Left ventricle myocardium inferior (tissue), 1 donor: ENCODE data around the gene CAMK4. TPM values are rescaled to one million over a fixed set of nuclear protein-coding genes. Genes with fewer than 3 reads are reported as not detected.
A peak's percentile ranks its signal among the peaks of the same experiment; 100 is the strongest.

Source experiments
- DNase-seq: peaks from one replicate; pipeline ENCODE4 v3.0.0-alpha.2; 2020
- H3K27ac ChIP-seq: fragments of 200-600 bp; replicated peaks from 2 replicates; pipeline ENCODE4 v1.8.0; 2021
- H3K27me3 ChIP-seq: fragments of 200-600 bp; 2 replicates; pipeline ENCODE4 v1.8.0; 2021; ENCODE audit warnings: low read depth
- H3K36me3 ChIP-seq: fragments of 200-600 bp; 2 replicates; pipeline ENCODE4 v1.8.0; 2021
- H3K4me1 ChIP-seq: fragments of 200-600 bp; 2 replicates; pipeline ENCODE4 v1.8.0; 2021
- H3K4me3 ChIP-seq: fragments of 200-600 bp; 2 replicates; pipeline ENCODE4 v1.8.0; 2021; ENCODE audit warnings: mild to moderate bottlenecking, moderate library complexity
- H3K9me3 ChIP-seq: fragments of 200-600 bp; replicated peaks from 2 replicates; pipeline ENCODE4 v1.8.0; 2021
- intact Hi-C: fragments of 100-400 bp; cut with micrococcal nuclease; formaldehyde crosslinking; loops from one replicate; pipeline ENCODE4 v1.11.0; 2022
- total RNA-seq: library from RNA; stranded (reverse); fragmentation: NEBNext Ultra II Directional; extraction: Animal tissue kit (Norgen Biotek cat#: 25700); gene quantifications from one replicate; pipeline ENCODE4 v1.2.1, GENCODE V29; 2021
- TF ChIP-seq, protein P1 (sequence below): fragments of 200-600 bp; IDR thresholded peaks from 2 replicates; pipeline ENCODE4 v1.8.0; 2021; ENCODE audit warnings: antibody characterized with exemption, mild to moderate bottlenecking, borderline replicate concordance
- donor health status: DM: no; HTN: yes; CAD: no; lungs with severe emphysema.

The CAMK4 gene
- total RNA-seq, 1 donor from 2014 or later, result 0.36 TPM

DNA sequence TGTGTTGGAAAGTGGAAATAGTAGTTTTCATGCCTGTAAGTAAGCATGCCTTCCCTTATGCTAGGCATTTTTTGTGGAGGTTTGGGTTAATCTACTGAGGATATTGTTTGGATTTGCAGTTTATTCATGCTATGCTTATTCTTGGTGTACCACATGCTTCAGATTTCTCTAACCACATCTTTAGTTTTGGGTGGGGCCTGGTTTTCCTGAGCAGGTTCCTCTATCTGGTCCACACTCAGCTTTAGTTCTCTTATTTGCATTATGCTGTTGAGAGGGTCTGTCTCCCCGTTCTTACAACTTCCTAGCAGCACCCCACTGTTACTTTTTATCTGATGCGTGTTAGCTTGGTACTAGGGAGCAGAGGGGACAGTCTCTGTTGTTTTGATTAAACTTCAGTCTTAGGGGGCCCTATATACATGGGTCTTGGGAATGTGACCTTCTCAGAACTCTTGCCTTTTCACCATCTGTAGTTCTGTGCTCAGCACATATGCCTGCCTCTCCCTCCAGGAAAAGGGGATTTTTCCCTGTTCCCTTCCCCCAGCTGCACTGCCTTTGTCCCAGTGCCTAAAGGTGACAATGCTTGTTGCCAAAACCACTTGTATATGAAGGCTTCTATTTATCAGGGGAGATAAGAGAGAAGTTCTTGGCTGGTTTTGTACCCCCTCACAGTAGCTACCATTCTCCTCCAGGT, 10.0 kb upstream of the CAMK4 start:
- Histone ChIP-seq H3K4me3 (no peak overlapping the region), H3K4me1 (no peaks in the 10 kb centered on the region), H3K9me3 (no peaks in the 10 kb centered on the region), H3K27ac (no peak overlapping the region), H3K27me3 (no peaks in the 10 kb centered on the region), H3K36me3 (no peaks in the 10 kb centered on the region)
- TF ChIP-seq, protein P1, sequence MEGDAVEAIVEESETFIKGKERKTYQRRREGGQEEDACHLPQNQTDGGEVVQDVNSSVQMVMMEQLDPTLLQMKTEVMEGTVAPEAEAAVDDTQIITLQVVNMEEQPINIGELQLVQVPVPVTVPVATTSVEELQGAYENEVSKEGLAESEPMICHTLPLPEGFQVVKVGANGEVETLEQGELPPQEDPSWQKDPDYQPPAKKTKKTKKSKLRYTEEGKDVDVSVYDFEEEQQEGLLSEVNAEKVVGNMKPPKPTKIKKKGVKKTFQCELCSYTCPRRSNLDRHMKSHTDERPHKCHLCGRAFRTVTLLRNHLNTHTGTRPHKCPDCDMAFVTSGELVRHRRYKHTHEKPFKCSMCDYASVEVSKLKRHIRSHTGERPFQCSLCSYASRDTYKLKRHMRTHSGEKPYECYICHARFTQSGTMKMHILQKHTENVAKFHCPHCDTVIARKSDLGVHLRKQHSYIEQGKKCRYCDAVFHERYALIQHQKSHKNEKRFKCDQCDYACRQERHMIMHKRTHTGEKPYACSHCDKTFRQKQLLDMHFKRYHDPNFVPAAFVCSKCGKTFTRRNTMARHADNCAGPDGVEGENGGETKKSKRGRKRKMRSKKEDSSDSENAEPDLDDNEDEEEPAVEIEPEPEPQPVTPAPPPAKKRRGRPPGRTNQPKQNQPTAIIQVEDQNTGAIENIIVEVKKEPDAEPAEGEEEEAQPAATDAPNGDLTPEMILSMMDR, result no peak
- no peak for DNase-seq
- intact Hi-C loops, result no loop called here

DNA sequence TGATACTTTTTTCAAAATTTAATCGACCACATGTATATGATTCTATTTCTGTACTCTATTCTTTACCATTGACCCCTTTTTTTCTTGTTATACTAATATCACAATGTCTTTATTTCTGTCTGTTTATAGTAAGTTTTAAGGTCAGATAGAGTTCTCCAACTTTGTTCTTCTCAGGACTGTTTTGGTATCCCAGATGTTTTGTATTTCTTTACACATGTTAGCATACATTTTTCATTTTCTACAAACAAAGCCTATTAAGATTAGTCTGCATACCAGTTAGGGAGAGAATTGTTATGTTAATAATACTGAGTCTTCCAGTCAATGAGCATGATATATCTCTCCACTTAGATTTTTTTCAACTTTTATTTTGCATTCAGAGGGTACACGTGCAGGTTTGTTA, 8.2 kb upstream of the CAMK4 start:
- intact Hi-C loops, result no loop called here
- no peak for DNase-seq
- TF ChIP-seq, protein P1, result no peak
- Histone ChIP-seq H3K36me3 (no peaks in the 10 kb centered on the region), H3K4me1 (no peaks in the 10 kb centered on the region), H3K27me3 (no peaks in the 10 kb centered on the region), H3K4me3 (no peak overlapping the region), H3K27ac (no peak overlapping the region), H3K9me3 (no peaks in the 10 kb centered on the region)

DNA sequence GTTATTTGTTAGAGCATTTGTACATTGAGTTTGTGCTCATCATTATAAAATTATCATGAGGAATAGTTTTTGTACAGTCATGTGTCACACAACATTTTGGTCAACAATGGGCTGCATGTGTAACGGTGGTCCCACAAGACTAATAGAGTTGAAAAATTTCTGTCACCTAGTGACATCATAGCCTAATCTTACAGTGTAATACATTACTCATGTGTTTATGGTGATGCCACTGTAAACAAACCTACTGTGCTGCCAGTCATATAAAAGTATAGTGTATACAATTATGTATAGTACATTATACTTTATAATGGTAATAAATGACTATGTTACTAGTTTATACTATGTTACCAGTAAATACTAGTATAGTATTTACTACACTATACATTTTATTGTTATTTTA, 3.0 kb upstream of the CAMK4 start:
- H3K4me1 ChIP-seq, result peaks cover 12% of the 10 kb centered on the region
- no peaks in the 10 kb centered on the region for H3K9me3 ChIP-seq
- no peak overlapping the region for H3K4me3 ChIP-seq
- intact Hi-C loops, result no loop called here
- no peak for DNase-seq
- TF ChIP-seq, protein P1, result no peak
- H3K36me3 ChIP-seq, result no peaks in the 10 kb centered on the region
- H3K27ac ChIP-seq, result no peak overlapping the region
- H3K27me3 ChIP-seq, result peaks cover 39% of the 10 kb centered on the region

DNA sequence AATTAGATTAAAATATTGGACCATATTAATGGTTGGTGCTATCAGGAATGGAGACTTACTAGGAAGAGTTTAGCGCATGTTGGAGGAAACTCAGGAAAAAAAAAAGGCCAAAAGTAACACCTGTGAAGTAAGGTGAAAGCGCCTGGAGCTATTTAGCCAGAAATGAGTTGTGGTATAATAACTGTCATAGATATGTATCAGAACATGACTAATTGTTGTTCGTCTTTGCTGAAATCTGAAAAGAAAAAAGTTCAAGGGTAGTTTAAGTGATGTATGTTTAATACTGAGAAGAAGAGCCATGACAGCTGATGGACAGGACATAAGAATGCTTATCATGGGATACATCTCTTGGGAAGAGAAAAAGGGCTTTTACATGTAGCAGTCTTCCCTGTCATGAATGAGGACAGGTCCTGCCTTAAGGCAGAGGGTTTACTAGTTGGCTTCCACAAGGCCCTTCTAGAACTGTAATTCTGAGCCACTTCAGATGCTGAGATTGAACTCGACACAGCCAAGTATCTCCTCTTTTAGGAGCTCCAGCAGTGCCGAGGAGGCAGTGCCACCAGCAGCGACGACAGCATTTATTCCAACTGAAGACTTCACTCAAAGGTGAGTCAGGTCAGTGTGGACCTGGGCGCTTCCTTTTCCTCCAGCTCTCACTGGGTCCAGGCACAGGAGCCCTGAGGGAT, 940 bp upstream of the CAMK4 start:
- Histone ChIP-seq H3K27me3 (peaks cover 53% of the 10 kb centered on the region), H3K4me1 (peaks cover 12% of the 10 kb centered on the region), H3K9me3 (no peaks in the 10 kb centered on the region), H3K36me3 (no peaks in the 10 kb centered on the region), H3K27ac (no peak overlapping the region), H3K4me3 (peak overlapping the region; percentile 67)
- DNase-seq, result no peak
- TF ChIP-seq, protein P1, result no peak
- intact Hi-C loops, result no loop called here

DNA sequence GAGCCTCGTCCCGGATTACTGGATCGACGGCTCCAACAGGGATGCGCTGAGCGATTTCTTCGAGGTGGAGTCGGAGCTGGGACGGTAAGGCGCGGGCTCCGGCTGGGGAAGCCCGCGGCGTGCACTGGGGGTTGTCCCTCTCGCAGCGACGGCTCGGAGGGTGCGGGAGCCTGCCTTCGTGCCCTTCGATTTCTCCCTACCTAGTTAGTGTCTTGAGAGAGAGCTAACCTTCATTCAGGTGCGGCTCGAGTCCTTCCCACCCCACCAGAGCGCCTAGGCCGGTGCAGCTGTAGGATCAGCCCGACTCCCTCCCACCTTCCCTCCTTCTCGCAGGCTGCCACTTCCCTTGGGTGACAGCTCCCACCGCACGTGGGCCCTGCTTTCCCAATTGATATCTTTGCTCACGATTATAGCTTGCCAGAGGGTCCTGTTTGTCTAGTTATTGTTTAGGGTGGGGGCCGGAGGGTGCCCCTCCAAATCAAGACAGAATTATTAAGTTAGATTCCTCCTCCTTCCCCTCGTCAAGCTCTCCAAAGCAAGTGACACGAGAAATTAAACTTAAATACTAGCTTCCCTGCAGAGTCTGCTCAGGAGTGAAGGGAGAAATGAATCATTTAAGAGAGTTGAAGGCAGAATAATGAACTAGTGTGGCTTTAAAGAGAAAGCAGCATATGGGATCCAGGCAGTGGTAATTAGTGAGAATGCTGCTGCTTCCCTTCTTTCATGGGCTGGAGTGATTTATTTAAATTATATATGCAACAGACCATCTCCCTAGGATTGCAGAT, 569 bp downstream of the CAMK4 start:
- TF ChIP-seq, protein P1, result no peak
- H3K36me3 ChIP-seq, result no peaks in the 10 kb centered on the region
- H3K27ac ChIP-seq, result no peak overlapping the region
- H3K4me3 ChIP-seq, result peak overlapping the region; percentile 67
- no peak for DNase-seq
- peaks cover 53% of the 10 kb centered on the region for H3K27me3 ChIP-seq
- no peaks in the 10 kb centered on the region for H3K9me3 ChIP-seq
- peaks cover 12% of the 10 kb centered on the region for H3K4me1 ChIP-seq
- intact Hi-C loops, result no loop called here
